Endothelial cell of umbilical vein (primary cell): Measurements from ENCODE around the gene CHRFAM7A. TPM values are rescaled to one million over a fixed set of nuclear protein-coding genes. Genes with fewer than 3 reads are reported as not detected.
"Not testable (repeated sequence)": the region's sequence is repeated elsewhere in the genome, so short reads cannot be mapped to it uniquely, and the experiment has no call there.

Experiments
- BruUV-seq: library from RNA; stranded (reverse); fragments of 400-500 nt; replicated peaks from 2 replicates; lab custom pipeline; 2021; lab: Mats Ljungman, UMichigan
- CTCF ChIA-PET: fragments of 300-600, 350-600 bp; sonication (Branson Sonifier 250); formaldehyde crosslinking; loops from one replicate; lab custom pipeline; 2021; ENCODE audit warnings: antibody characterized with exemption, inconsistent platforms; lab: Charles Lee
- POLR2A ChIA-PET: fragments of 300-600, 350-600 bp; sonication (Branson Sonifier 250); formaldehyde crosslinking; loops from one replicate; lab custom pipeline; 2021; ENCODE audit warnings: antibody characterized with exemption, inconsistent platforms; lab: Charles Lee
- DNase-seq: peaks from one replicate; pipeline ENCODE4 v3.0.0-alpha.2; 2011; ENCODE audit warnings: low read depth, low spot score
- FAIRE-seq: peaks from 2 replicates; lab custom pipeline; 2011; peaks lifted over from hg19 to GRCh38; lab: Jason Lieb, UNC
- H2AFZ ChIP-seq: 2 replicates; pipeline ENCODE4 v1.6.0; 2012; ENCODE audit warnings: low read depth, low read length, control low read depth, inconsistent platforms
- H3K27ac ChIP-seq: 2 replicates; pipeline ENCODE4 v1.5.1; 2011; ENCODE audit warnings: low read depth, mild to moderate bottlenecking, control low read depth, low read length, moderate library complexity; ENCODE audit not compliant: insufficient read depth
- H3K27me3 ChIP-seq, 2 experiments: 2 replicates each; pipeline versions ENCODE4 v1.6.0 to v1.6.1; 2011; ENCODE audit warnings: low read length in 2 of 2, mixed read lengths in 1 of 2; ENCODE audit not compliant: control insufficient read depth in 2 of 2, insufficient read depth in 2 of 2
- H3K36me3 ChIP-seq, 2 experiments: 2 replicates in 1 of 2; 3 replicates in 1 of 2; pipeline ENCODE4 v1.5.1; 2011; ENCODE audit warnings: low read length in 2 of 2, mild to moderate bottlenecking in 1 of 2, moderate library complexity in 1 of 2; ENCODE audit not compliant: control insufficient read depth in 2 of 2, insufficient read depth in 2 of 2; ENCODE audit errors: extremely low read depth in 1 of 2
- H3K4me1 ChIP-seq: 3 replicates; pipeline ENCODE4 v1.5.1; 2011; ENCODE audit warnings: mild to moderate bottlenecking, low read length; ENCODE audit not compliant: control insufficient read depth, insufficient read depth; ENCODE audit errors: extremely low read depth
- H3K4me2 ChIP-seq: 2 replicates; pipeline ENCODE4 v1.6.1; 2011; ENCODE audit warnings: low read length, control low read depth, mixed read lengths; ENCODE audit not compliant: insufficient read depth
- H3K4me3 ChIP-seq, 3 experiments: fragments of 200-600 bp in 1 of 3; sonication (generic), shearing (Covaris generic) in 1 of 3; replicated peaks in 1 of 3; 2 replicates each; pipeline ENCODE4 v1.5.1; 2011 to 2016; ENCODE audit warnings: control low read depth in 3 of 3, low read length in 3 of 3, mild to moderate bottlenecking in 2 of 3, inconsistent platforms in 1 of 3, low read depth in 1 of 3, moderate library complexity in 1 of 3; ENCODE audit not compliant: insufficient read depth in 1 of 3
- H3K79me2 ChIP-seq: 2 replicates; pipeline ENCODE4 v1.6.0; 2012; ENCODE audit warnings: low read length, inconsistent platforms; ENCODE audit not compliant: control insufficient read depth, insufficient read depth
- H3K9ac ChIP-seq: replicated peaks from 2 replicates; pipeline ENCODE3; 2011; ENCODE audit warnings: low read length, control low read depth; ENCODE audit not compliant: insufficient read depth; ENCODE audit errors: extremely low read depth
- H3K9me1 ChIP-seq: replicated peaks from 3 replicates; pipeline ENCODE4 v1.6.0; 2011; ENCODE audit warnings: mild to moderate bottlenecking, low read length; ENCODE audit not compliant: control insufficient read depth, insufficient read depth; ENCODE audit errors: extremely low read depth
- H3K9me3 ChIP-seq: replicated peaks from 2 replicates; pipeline ENCODE4 v1.5.1; 2012; ENCODE audit warnings: low read length, inconsistent platforms; ENCODE audit not compliant: control insufficient read depth, insufficient read depth
- H4K20me1 ChIP-seq: replicated peaks from 2 replicates; pipeline ENCODE3; 2011; ENCODE audit warnings: mild to moderate bottlenecking, low read length; ENCODE audit not compliant: control insufficient read depth, insufficient read depth; ENCODE audit errors: extremely low read depth
- dilution Hi-C: fragments of 300-500 bp; cut with MboI; formaldehyde crosslinking; loops from one replicate; pipeline ENCODE4 v1.15.0; 2019; ENCODE audit warnings: low sequenced_read_pairs; ENCODE audit not compliant: extremely low pct_ligation_motif_present
- intact Hi-C: fragments of 100-400 bp; cut with micrococcal nuclease; formaldehyde crosslinking; loops from one replicate; pipeline ENCODE4 v1.10.0; 2022
- polyA plus RNA-seq, 4 experiments: library from polyadenylated mRNA; depleted of rRNA in 3 of 4; stranded (reverse) in 3 of 4; unstranded in 1 of 4; fragments of >200 nt; gene quantifications; 2 replicates each; pipeline versions ENCODE4 v1.2.1 to v1.2.3, GENCODE V29; 2011 to 2012; ENCODE audit warnings: missing spikeins in 1 of 4
- total RNA-seq: library from RNA; stranded (reverse); gene quantifications from 2 replicates; pipeline ENCODE4 v1.2.3, GENCODE V29; 2021

Gene CHRFAM7A
- total and polyA plus RNA-seq, 2 donors (not counting 3 experiments of a cell fraction or from before 2014, with no cell fraction given): 1.2 to 9.1 TPM

- H4K20me1 ChIP-seq, CTCF ChIA-PET, H3K4me2 ChIP-seq, H3K9ac ChIP-seq, intact Hi-C loops, H3K9me1 ChIP-seq, H3K4me3 ChIP-seq, H3K79me2 ChIP-seq, FAIRE-seq, dilution Hi-C loops, H3K4me1 ChIP-seq, POLR2A ChIA-PET, DNase-seq, H3K27me3 ChIP-seq, BruUV-seq, H2AFZ ChIP-seq, H3K27ac ChIP-seq, H3K9me3 ChIP-seq, H3K36me3 ChIP-seq: not testable (repeated sequence)
Measured at GRCh38 chr15:30375872-30376271, 17.5 kb downstream of the CHRFAM7A start.

DNA sequence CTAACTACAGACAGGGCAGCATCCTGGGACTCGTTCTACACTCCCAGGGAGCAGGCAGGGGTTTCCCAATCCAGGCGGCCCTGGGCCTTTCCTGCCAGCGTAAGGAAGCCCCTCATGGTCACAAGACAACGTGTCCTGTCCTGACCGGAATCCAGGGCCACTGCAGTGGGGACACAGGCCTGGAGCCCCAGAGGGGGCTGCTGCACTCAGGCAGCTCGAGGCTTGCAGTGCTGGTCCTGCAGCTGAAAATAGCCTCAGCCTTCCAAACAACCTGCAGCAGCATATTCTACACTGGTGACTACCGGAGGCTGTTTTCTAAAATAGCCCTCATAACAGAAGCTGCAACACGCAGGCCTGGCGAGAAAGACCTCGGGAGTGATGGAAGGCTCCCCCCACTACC lies 18.5 kb downstream of the CHRFAM7A start:
- H3K9ac ChIP-seq, H3K4me1 ChIP-seq, H3K27me3 ChIP-seq, H3K9me3 ChIP-seq, H4K20me1 ChIP-seq, intact Hi-C loops, H2AFZ ChIP-seq, dilution Hi-C loops, H3K9me1 ChIP-seq, CTCF ChIA-PET, H3K36me3 ChIP-seq, DNase-seq, H3K79me2 ChIP-seq, H3K27ac ChIP-seq, BruUV-seq, FAIRE-seq, POLR2A ChIA-PET, H3K4me3 ChIP-seq, H3K4me2 ChIP-seq: not testable (repeated sequence)

- H3K36me3 ChIP-seq, BruUV-seq, H3K9me3 ChIP-seq, H3K79me2 ChIP-seq, intact Hi-C loops, H3K27ac ChIP-seq, DNase-seq, CTCF ChIA-PET, H2AFZ ChIP-seq, H3K9me1 ChIP-seq, H3K4me3 ChIP-seq, dilution Hi-C loops, H4K20me1 ChIP-seq, H3K9ac ChIP-seq, H3K27me3 ChIP-seq, FAIRE-seq, H3K4me1 ChIP-seq, POLR2A ChIA-PET, H3K4me2 ChIP-seq: not testable (repeated sequence)
Measured at GRCh38 chr15:30368271-30368670, 25.1 kb downstream of the CHRFAM7A start.

GRCh38 chr15:30367246-30367645 lies 26.1 kb downstream of the CHRFAM7A start:
- not testable (repeated sequence) for H3K9me3 ChIP-seq

More at GRCh38 chr15:30367246-30367645, 26.1 kb downstream of the CHRFAM7A start:
- H3K4me2 ChIP-seq, dilution Hi-C loops, BruUV-seq, H4K20me1 ChIP-seq, H3K4me3 ChIP-seq, H3K27me3 ChIP-seq, intact Hi-C loops, H3K9me1 ChIP-seq, POLR2A ChIA-PET, H3K9ac ChIP-seq, H2AFZ ChIP-seq, FAIRE-seq, CTCF ChIA-PET, H3K79me2 ChIP-seq, H3K36me3 ChIP-seq, H3K27ac ChIP-seq, DNase-seq, H3K4me1 ChIP-seq: not testable (repeated sequence)
